HG03280 (cell line): ENCODE results near the gene TESMIN.

Experiments used
- ATAC-seq: cut with Tn5 transposase; IDR thresholded peaks from one replicate; pipeline ENCODE4 v1.9.1; 2021; ENCODE audit warnings: mild to moderate bottlenecking, moderate library complexity; ENCODE audit not compliant: unreplicated experiment

TESMIN gene

DNA sequence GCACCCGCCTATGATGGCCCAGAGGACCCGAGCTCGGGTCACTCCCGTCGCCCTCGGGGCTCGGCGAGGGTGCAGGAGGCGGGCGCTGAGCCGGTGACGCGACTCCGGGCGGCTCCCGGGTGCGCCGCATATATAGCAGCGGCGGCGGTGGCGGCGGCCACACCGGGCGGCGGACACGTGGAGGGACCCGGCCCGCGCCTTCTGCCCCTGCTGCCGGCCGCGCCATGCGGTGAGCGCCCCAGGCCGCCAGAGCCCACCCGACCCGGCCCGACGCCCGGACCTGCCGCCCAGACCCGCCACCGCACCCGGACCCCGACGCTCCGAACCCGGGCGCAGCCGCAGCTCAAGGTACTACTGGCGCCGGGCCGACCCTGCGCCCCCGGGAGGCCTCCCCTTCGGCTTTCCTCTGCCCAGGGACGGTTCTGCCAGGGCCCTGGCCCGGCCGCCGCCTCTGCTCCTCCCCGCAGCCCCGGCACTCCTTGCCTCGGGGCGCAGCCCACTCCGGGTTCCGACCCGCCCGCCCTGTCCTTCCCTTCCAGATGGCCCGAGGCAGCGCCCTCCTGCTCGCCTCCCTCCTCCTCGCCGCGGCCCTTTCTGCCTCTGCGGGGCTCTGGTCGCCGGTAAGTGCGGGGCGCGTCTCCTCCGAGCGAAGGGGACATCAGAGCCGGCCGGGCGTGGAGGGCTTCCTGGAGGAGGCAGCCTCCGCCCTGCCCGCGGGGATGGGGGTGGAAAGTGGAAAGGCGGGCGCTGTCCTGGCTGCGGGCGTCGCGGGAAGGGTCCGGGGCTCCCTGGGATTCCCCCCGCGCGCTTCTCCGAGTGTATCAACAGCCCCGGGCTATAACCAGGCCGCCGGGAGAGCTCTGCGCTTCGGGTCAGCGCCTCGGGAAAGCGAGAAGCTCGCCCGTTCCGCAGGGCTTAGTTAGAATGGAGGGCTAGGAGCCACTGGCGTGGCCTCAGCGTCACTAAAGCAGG is 66.6 kb downstream of the TESMIN start, which contains the start of gene GAL:
Gene GAL (plus strand): TSS at position 160 of the 972 bp plus-strand sequence. CDS start 380 bp downstream, at position 540.
- ATAC-seq, result no peak

DNA sequence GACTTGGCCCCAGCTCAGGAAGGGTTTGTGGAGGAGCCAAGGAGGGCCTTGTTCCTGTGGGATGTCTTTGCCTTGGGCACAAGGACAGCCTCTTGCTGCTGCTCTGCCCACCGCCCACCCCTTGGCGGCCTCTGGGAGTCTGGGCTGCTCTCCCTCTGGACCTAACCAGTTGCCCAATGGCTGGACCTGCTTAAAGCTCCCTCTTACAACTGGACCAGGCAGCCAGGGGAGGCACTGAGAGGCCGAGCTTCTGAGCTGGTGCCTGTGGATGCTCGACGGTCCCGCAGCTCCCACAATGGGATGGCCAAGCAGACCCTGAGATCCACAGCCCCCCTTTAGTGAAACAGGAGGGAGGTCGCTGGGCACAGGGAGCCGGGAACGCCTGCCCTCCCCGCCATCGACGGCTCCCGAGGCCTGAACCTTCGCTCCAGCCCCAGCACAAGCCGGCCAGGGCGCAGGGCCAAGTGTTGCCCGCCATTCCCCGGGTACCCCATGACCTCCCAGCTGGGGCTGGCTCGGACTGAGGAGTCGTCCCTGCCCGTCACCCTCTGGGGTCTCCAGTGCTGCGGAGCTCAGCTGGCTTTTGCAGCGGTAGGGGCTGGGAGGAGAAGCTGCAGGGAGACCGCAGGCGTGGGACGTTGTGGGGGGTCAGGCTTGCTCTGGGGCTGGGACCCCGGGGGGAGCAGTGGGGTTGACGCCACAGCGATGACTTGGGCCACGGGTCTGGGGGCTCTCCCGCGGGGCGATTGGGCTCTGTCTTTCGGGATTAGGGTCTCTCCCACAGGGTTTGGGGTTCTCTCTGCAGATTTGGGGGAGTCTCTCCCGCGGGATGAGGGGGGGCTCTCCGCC is 67.6 kb downstream of the TESMIN start:
- ATAC-seq, result no peak

- no peak for ATAC-seq
These were observed 68.2 kb downstream of the TESMIN start for GRCh38 chr11:68683121-68683520.

GRCh38 chr11:68682531-68682961 is 68.8 kb downstream of the TESMIN start:
- ATAC-seq, result no peak

- ATAC-seq, result no peak
These were observed 70.6 kb downstream of the TESMIN start for GRCh38 chr11:68680541-68681231.

GRCh38 chr11:68678031-68678441 is 73.3 kb downstream of the TESMIN start:
- ATAC-seq, result no peak

DNA sequence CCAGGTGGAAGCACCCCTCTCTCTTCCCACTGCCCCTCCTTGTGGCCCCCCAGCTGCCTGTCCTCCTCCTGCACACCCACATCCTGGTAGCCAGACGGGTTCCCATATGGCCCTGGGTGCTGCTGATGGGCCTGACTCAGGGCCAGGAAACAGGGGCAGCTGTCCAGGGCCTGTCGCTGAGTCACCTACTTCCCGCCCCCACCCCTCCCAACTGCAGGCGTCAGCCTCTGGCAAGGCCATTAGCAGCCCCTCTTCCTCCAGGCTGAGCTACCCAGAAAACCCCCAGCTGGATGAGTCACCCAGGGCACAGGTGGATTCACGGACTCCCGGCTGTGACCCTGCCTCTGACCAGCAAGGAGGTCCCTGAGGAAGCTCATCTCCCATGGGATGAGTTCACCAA is 73.9 kb downstream of the TESMIN start:
- ATAC-seq, result no peak

GRCh38 chr11:68674461-68674860 is 76.9 kb downstream of the TESMIN start:
- no peak for ATAC-seq

GRCh38 chr11:68673991-68674390 is 77.3 kb downstream of the TESMIN start:
- ATAC-seq, result no peak

DNA sequence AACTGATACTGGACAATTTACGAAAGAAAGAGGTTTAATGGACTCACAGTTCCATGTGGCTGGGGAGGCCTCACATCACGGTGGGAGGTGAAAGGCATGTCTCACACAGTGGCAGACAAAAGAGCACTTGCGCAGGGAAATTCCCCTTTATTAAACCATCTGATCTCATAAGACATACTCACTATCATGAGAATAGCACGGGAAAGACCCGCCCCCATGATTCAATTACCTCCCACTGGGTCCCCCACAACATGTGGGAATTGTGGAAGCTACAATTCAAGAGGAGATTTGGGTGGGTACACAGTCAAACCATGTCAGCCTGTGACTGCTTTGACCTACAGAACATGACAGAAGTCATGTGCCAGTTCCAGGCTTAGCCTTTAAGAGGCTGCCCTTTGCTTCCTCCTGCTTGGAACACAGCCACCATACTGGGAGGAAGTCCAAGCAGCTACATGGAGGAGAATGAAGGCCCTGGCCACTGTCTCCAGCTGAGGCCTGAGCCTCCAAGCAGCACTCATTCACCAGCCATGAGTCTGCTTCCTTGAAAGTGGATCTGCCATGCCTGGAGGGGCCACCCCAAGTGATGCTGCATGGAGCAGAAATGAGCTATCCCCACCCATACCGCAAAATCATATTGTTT is 77.9 kb downstream of the TESMIN start:
- ATAC-seq, result no peak

GRCh38 chr11:68670208-68670992 is 80.9 kb downstream of the TESMIN start:
- ATAC-seq, result no peak

- no peak for ATAC-seq
These were observed 81.8 kb downstream of the TESMIN start for GRCh38 chr11:68669301-68670090.

- no peak for ATAC-seq
These were observed 83.5 kb downstream of the TESMIN start for GRCh38 chr11:68667511-68668500.

- ATAC-seq, result no peak
These were observed 84.5 kb downstream of the TESMIN start for GRCh38 chr11:68666849-68667248.

- no peak for ATAC-seq
These were observed 85.9 kb downstream of the TESMIN start for GRCh38 chr11:68665436-68665835.

DNA sequence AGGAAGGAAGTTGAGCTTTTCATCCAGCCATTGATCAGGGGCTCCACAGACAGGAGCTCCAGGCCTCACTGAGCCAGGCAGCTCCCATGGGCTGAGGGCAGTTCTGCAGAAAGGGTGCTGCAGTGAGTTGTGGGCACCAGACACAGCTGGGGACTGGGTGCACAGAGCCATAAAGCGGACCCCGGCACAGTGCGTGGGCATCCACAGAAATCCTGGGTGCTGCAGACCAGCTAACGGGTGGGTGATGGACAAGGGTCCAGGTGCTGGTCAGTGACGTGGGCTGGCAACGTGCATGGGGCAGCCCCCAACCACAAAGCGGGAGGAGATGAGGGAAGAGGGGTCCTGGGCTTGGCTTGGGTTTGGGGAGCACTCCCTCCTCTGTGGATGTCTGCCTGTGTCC is 86.4 kb downstream of the TESMIN start:
- no peak for ATAC-seq

DNA sequence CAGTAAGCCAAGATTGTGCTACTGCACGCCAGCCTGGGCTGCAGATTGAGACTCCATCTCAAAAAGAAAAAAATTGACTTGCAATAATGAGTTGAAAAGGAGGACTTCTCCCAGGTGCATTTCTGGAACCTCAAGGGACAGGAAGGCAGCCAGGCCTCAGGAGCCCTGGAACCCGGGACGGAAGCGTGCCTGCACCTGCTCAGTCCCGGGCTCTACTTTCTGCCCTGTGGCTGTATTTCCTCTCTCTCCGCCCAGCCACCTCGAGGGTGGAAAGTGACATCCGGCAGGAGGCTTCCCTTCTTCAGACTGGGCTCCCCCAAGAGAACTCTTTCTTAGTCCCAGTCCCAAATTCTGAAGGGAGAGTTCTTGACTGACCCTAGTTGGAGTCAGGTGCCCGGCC is 87.2 kb downstream of the TESMIN start:
- no peak for ATAC-seq
